B cell (primary cell): ENCODE measurements around the gene MMS19.

Experiments
- CTCF ChIP-seq: fragments of 200-600 bp; IDR thresholded peaks from one replicate; pipeline ENCODE4 v1.8.0; 2022; ENCODE audit warnings: antibody characterized with exemption, mild to moderate bottlenecking
- EZH2 ChIP-seq: IDR thresholded peaks from 2 replicates; pipeline ENCODE4 v1.6.1; 2012; ENCODE audit warnings: borderline replicate concordance, low read depth, mild to moderate bottlenecking, moderate library complexity, low read length; ENCODE audit not compliant: insufficient read depth, poor library complexity, severe bottlenecking

GRCh38 chr10:97502916-97503315 is 4.7 kb upstream of the MMS19 start:
- TF ChIP-seq CTCF: no peak
- no peak for TF ChIP-seq EZH2
